ENCODE measurements around the gene IQCF2. TPM values are rescaled to one million over a fixed set of nuclear protein-coding genes. Genes with fewer than 3 reads are reported as not detected.

IQCF2 gene
- total RNA-seq (not detected), polyA plus RNA-seq (not detected), total RNA-seq (not detected)

DNA sequence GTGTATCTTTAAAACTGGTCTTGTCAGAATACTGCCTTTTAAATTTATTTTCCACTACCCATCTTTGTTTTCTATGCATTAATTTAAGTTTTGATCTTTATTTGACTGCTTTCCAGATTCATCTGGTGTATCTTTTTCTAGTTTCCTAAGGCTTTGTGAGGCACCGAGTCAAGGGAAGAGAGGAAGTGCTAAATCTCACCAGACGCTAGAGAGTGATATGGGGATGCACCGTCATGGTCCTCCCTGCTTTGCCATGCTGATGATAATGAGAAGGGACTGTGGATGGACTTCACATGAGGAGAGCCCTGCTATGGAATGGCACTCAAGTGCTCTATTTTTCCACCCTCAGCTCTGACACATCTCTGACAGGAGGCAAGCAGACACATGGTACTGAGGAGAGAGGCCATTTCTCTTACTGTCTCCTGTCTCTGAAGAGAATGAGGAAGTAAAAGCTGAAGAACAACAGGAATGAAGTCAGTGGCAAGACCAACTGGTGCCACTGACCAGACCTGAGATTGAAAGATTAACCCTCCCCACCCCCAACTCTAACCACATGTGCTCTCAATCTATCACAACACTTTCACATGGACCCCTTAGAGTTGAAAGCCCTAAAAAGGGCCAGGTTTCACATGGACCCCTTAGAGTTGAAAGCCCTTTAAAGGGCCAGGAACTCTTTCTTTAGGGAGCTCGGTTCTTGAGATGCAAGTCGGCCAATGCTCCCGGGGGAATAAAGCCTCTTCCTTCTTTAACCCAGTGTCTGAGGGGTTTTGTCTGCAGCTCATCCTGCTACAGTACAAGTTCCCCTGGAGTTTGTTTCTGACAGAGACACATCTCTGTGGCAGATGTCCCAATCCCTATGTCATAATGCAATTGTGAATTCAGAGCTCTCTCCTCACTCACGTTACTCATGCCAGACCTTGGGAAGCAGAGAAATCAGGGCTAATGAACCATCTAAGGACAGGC lies at the start of gene IQCF2:
TSS of gene IQCF2 (plus strand) at position 913 of the 963 bp plus-strand sequence. CDS start 52 bp downstream, outside the sequence.
- H3K4me3 Mint-ChIP-seq, result no peak within 1 kb of the TSS
- H3K4me1 ChIP-seq (ENCODE audit: control insufficient read depth in 2 of 2, insufficient read depth in 2 of 2, low read length in 2 of 2), result no peaks in the 10 kb centered on the region
- no peak within 1 kb of the TSS for H3K27ac ChIP-seq (ENCODE audit: low read depth, low read length)
- no peak within 1 kb of the TSS for H3K4me3 ChIP-seq (ENCODE audit: low read length)
- ChIA-PET POLR2A (no interaction called here), CTCF (no interaction called here)
- DNase-seq, result no peak
- intact Hi-C loops (cut with micrococcal nuclease), result no loop called here
- H3K4me1 Mint-ChIP-seq, result peaks cover 0 to 6% (median 0%) of the 10 kb centered on the region in 7 donors
- peaks cover 4 to 26% (median 16%) of the 10 kb centered on the region in 5 donors for H3K27me3 Mint-ChIP-seq
- H3K9me3 ChIP-seq (ENCODE audit: control insufficient read depth in 2 of 3, low read length in 3 of 3), result no peaks in the 10 kb centered on the region
- ATAC-seq, result no peak
- peaks cover 0 to 14% (median 3%) of the 10 kb centered on the region in 11 donors for H3K9me3 Mint-ChIP-seq
- peaks cover 0 to 7% (median 5%) of the 10 kb centered on the region in 5 donors for H3K36me3 Mint-ChIP-seq
- H3K27me3 ChIP-seq (ENCODE audit: control insufficient read depth in 2 of 2, insufficient read depth in 2 of 2, low read length in 2 of 2), result no peaks in the 10 kb centered on the region
- no peaks in the 10 kb centered on the region for H3K36me3 ChIP-seq (ENCODE audit: control insufficient read depth in 2 of 3, insufficient read depth in 3 of 3, low read length in 3 of 3)
- no peak within 1 kb of the TSS for H3K27ac Mint-ChIP-seq

GRCh38 chr3:51813539-51813938 lies 47.9 kb upstream of the IQCF2 start:
- no peaks in the 10 kb centered on the region for H3K27me3 ChIP-seq (ENCODE audit: control insufficient read depth in 2 of 2, insufficient read depth in 2 of 2, low read length in 2 of 2)
- no peak overlapping the region for H3K4me3 ChIP-seq (ENCODE audit: low read length)
- Mint-ChIP-seq H3K4me1 (peaks cover 0 to 4% (median 0%) of the 10 kb centered on the region in 7 donors), H3K27me3 (peaks cover 13 to 28% (median 20%) of the 10 kb centered on the region in 5 donors), H3K27ac (no peak overlapping the region), H3K9me3 (peaks cover 0 to 10% (median 0%) of the 10 kb centered on the region in 11 donors), H3K4me3 (no peak overlapping the region), H3K36me3 (no peaks in the 10 kb centered on the region)
- CTCF ChIA-PET, result no interaction called here
- H3K9me3 ChIP-seq (ENCODE audit: control insufficient read depth in 2 of 3, low read length in 3 of 3), result no peaks in the 10 kb centered on the region
- H3K36me3 ChIP-seq (ENCODE audit: control insufficient read depth in 2 of 3, insufficient read depth in 3 of 3, low read length in 3 of 3), result no peaks in the 10 kb centered on the region
- intact Hi-C loops (cut with micrococcal nuclease), result no loop called here
- ATAC-seq (no peak), DNase-seq (no peak)
- POLR2A ChIA-PET, result no interaction called here
- no peaks in the 10 kb centered on the region for H3K4me1 ChIP-seq (ENCODE audit: control insufficient read depth in 2 of 2, insufficient read depth in 2 of 2, low read length in 2 of 2)
- no peak overlapping the region for H3K27ac ChIP-seq (ENCODE audit: low read depth, low read length)

- H3K9me3 Mint-ChIP-seq, result peaks cover 0 to 10% (median 0%) of the 10 kb centered on the region in 11 donors
- ChIA-PET POLR2A (no interaction called here), CTCF (no interaction called here)
- intact Hi-C loops (cut with micrococcal nuclease), result no loop called here
- peak overlapping the region in 1 of 9 donors; percentile 13 for H3K27ac Mint-ChIP-seq
- Histone ChIP-seq H3K27me3 (ENCODE audit: control insufficient read depth in 2 of 2, insufficient read depth in 2 of 2, low read length in 2 of 2) (no peaks in the 10 kb centered on the region), H3K36me3 (ENCODE audit: control insufficient read depth in 2 of 3, insufficient read depth in 3 of 3, low read length in 3 of 3) (no peaks in the 10 kb centered on the region), H3K27ac (ENCODE audit: low read depth, low read length) (no peak overlapping the region), H3K4me3 (ENCODE audit: low read length) (no peak overlapping the region), H3K9me3 (ENCODE audit: control insufficient read depth in 2 of 3, low read length in 3 of 3) (no peaks in the 10 kb centered on the region), H3K4me1 (ENCODE audit: control insufficient read depth in 2 of 2, insufficient read depth in 2 of 2, low read length in 2 of 2) (no peaks in the 10 kb centered on the region)
- H3K4me1 Mint-ChIP-seq, result peaks cover 0 to 4% (median 0%) of the 10 kb centered on the region in 7 donors
- DNase-seq (no peak), ATAC-seq (no peak)
- no peaks in the 10 kb centered on the region for H3K36me3 Mint-ChIP-seq
- no peak overlapping the region for H3K4me3 Mint-ChIP-seq
- H3K27me3 Mint-ChIP-seq, result peaks cover 13 to 29% (median 21%) of the 10 kb centered on the region in 5 donors
These were observed 47.4 kb upstream of the IQCF2 start for GRCh38 chr3:51814034-51814433.

DNA sequence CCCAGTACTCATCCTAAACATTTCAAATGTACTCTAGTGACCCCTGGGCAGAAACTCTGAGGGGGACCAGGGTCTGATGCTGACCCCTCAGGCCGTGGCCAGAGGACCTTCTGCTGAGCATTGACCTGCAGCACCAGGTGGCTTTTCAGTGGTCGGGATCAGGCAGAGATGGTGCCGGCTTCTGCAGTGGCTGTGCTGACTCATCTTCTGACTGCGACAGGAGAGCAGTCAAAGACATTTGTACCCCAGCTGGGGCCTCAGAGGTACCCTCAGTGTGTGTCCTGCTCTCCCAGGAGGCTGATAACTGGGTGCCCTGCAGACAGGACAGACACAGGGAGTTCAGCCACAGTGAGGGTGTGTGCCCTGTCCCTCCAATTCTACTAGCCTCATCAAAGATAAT lies 45.8 kb upstream of the IQCF2 start:
- CTCF ChIA-PET, result no interaction called here
- H3K27ac Mint-ChIP-seq, result no peak overlapping the region
- peak overlapping the region in 1 of 10 donors; percentile 16 for H3K4me3 Mint-ChIP-seq
- no peaks in the 10 kb centered on the region for H3K36me3 Mint-ChIP-seq
- no peak overlapping the region for H3K27ac ChIP-seq (ENCODE audit: low read depth, low read length)
- H3K9me3 ChIP-seq (ENCODE audit: control insufficient read depth in 2 of 3, low read length in 3 of 3), result no peaks in the 10 kb centered on the region
- H3K4me1 Mint-ChIP-seq, result peaks cover 0 to 4% (median 0%) of the 10 kb centered on the region in 7 donors
- peaks cover 0 to 8% (median 0%) of the 10 kb centered on the region in 11 donors for H3K9me3 Mint-ChIP-seq
- no peaks in the 10 kb centered on the region for H3K4me1 ChIP-seq (ENCODE audit: control insufficient read depth in 2 of 2, insufficient read depth in 2 of 2, low read length in 2 of 2)
- POLR2A ChIA-PET, result no interaction called here
- H3K36me3 ChIP-seq (ENCODE audit: control insufficient read depth in 2 of 3, insufficient read depth in 3 of 3, low read length in 3 of 3), result no peaks in the 10 kb centered on the region
- DNase-seq (no peak), ATAC-seq (no peak)
- peaks cover 13 to 36% (median 26%) of the 10 kb centered on the region in 5 donors for H3K27me3 Mint-ChIP-seq
- intact Hi-C loops (cut with micrococcal nuclease), result no loop called here
- no peak overlapping the region for H3K4me3 ChIP-seq (ENCODE audit: low read length)
- no peaks in the 10 kb centered on the region for H3K27me3 ChIP-seq (ENCODE audit: control insufficient read depth in 2 of 2, insufficient read depth in 2 of 2, low read length in 2 of 2)

DNA sequence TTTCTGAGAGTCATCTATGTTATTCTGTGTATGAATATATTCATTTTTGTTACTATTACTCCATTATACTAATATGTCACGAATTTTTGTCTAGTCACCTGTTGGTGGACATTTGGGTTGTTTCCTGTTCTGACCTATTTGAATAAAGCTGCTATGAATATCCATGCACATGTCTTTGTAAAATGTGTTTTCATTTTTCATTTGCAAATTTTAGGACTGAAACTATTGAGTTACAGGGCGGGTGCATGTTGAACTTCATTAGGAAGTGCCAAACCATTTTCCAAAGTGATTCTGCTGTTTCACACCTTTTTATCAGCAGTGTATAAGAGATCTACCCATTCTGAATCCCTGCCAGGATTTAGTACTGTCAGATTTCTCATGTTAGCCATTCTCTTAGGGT lies 44.7 kb upstream of the IQCF2 start:
- Histone ChIP-seq H3K9me3 (ENCODE audit: control insufficient read depth in 2 of 3, low read length in 3 of 3) (no peaks in the 10 kb centered on the region), H3K4me3 (ENCODE audit: low read length) (no peak overlapping the region), H3K27ac (ENCODE audit: low read depth, low read length) (no peak overlapping the region), H3K27me3 (ENCODE audit: control insufficient read depth in 2 of 2, insufficient read depth in 2 of 2, low read length in 2 of 2) (no peaks in the 10 kb centered on the region), H3K4me1 (ENCODE audit: control insufficient read depth in 2 of 2, insufficient read depth in 2 of 2, low read length in 2 of 2) (no peaks in the 10 kb centered on the region), H3K36me3 (ENCODE audit: control insufficient read depth in 2 of 3, insufficient read depth in 3 of 3, low read length in 3 of 3) (no peaks in the 10 kb centered on the region)
- ChIA-PET POLR2A (no interaction called here), CTCF (no interaction called here)
- H3K4me3 Mint-ChIP-seq, result no peak overlapping the region
- peaks cover 15 to 39% (median 29%) of the 10 kb centered on the region in 5 donors for H3K27me3 Mint-ChIP-seq
- intact Hi-C loops (cut with micrococcal nuclease), result no loop called here
- H3K27ac Mint-ChIP-seq, result no peak overlapping the region
- H3K9me3 Mint-ChIP-seq, result peaks cover 1 to 10% (median 4%) of the 10 kb centered on the region in 11 donors
- H3K36me3 Mint-ChIP-seq, result peaks cover 0 to 3% (median 2%) of the 10 kb centered on the region in 5 donors
- peaks cover 0 to 7% (median 0%) of the 10 kb centered on the region in 7 donors for H3K4me1 Mint-ChIP-seq
- DNase-seq, result no peak
- ATAC-seq, result no peak

DNA sequence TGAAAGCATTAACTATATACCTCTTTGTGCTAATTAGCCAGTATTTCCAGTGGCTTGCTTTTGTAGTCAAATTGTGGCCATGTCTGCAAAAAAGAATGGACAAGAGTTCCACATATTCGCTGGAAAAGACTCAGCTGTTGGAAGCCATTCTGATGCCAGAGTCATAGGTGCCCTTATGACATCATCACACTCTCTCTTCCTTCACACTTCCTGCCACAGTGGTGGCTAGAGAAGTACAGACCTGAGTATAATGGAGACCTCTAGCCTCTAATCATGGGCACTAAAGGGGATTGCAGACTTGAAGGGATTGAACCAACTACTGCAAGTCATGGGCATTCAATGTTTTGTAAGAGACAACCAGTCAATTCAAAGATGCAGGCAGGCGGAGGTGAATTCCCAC lies 44.0 kb upstream of the IQCF2 start:
- no peak overlapping the region for H3K27ac ChIP-seq (ENCODE audit: low read depth, low read length)
- H3K4me3 ChIP-seq (ENCODE audit: low read length), result no peak overlapping the region
- Mint-ChIP-seq H3K4me1 (peaks cover 0 to 7% (median 0%) of the 10 kb centered on the region in 7 donors), H3K27ac (no peak overlapping the region), H3K9me3 (peaks cover 3 to 11% (median 8%) of the 10 kb centered on the region in 11 donors), H3K4me3 (no peak overlapping the region), H3K27me3 (peaks cover 15 to 44% (median 29%) of the 10 kb centered on the region in 5 donors), H3K36me3 (peaks cover 0 to 5% (median 4%) of the 10 kb centered on the region in 5 donors)
- H3K36me3 ChIP-seq (ENCODE audit: control insufficient read depth in 2 of 3, insufficient read depth in 3 of 3, low read length in 3 of 3), result no peaks in the 10 kb centered on the region
- POLR2A ChIA-PET, result interaction anchor here (0.6 kb wide), 1 partner anchor 133 kb away, joined by 4 read pairs; no protein-coding TSS in a partner anchor
- intact Hi-C loops (cut with micrococcal nuclease), result no loop called here
- H3K4me1 ChIP-seq (ENCODE audit: control insufficient read depth in 2 of 2, insufficient read depth in 2 of 2, low read length in 2 of 2), result no peaks in the 10 kb centered on the region
- H3K27me3 ChIP-seq (ENCODE audit: control insufficient read depth in 2 of 2, insufficient read depth in 2 of 2, low read length in 2 of 2), result no peaks in the 10 kb centered on the region
- DNase-seq (no peak), ATAC-seq (no peak)
- CTCF ChIA-PET, result no interaction called here
- no peaks in the 10 kb centered on the region for H3K9me3 ChIP-seq (ENCODE audit: control insufficient read depth in 2 of 3, low read length in 3 of 3)
